ENCODE measurements around the gene RNF225.

- TF ChIP-seq CTCF (IDR thresholded peaks at IDR 0.05; ENCODE audit: insufficient read depth, low read depth, low read length): no peak
- no peak for TF ChIP-seq EZH2 (IDR thresholded peaks at IDR 0.05; ENCODE audit: insufficient read depth, low read length)
Measured at GRCh38 chr19:58439576-58440554, 44.4 kb downstream of the RNF225 start, which contains the start of gene ZNF132.
